Measurements from ENCODE around the gene COMTD1. TPM values are rescaled to one million over a fixed set of nuclear protein-coding genes. Genes with fewer than 3 reads are reported as not detected.

The COMTD1 gene
- total and polyA plus RNA-seq, 2 donors (not counting 3 experiments of a cell fraction or from before 2014, with no cell fraction given): 18.4 to 18.6 TPM

DNA sequence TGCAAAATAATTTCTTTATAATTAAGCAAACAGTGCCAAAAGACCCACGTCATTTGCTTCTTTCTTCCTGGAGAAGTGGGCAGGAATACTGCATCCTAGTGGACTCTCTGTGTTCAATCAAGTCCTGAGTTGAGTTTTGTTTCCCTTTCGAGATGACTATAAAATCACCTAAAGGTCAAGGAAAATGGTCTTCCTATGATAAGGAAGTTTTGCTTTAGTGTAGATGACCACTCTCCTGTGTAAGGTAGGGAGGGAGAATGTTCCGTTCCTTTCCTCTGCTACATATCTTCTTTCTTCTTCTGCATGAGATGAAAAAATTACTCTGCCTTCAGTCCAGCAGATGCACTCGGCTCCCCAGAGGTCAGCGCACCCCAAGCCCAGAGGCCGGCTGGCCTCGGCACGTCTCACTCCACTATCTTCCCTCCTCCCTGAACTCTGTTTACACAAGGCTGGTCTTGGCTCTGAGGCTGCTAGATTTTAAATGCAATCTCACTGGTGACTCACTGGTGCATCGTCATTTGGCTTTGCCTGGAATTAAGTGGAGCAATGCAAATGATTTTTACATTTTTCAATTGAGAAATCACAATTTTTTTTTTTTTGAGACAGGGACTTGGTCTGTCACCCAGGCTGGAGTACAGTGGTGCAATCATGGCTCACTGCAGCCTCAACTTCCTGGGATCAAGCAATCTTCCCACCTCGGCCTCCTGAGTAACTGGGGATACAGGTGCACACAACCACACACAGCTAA lies 43.8 kb downstream of the COMTD1 start:
- Histone ChIP-seq H4K20me1 (replicated peaks; ENCODE audit: control insufficient read depth, extremely low read depth, insufficient read depth, low read length) (no peaks in the 10 kb centered on the region), H3K4me1 (ENCODE audit: control insufficient read depth, extremely low read depth, insufficient read depth, low read length) (peaks cover 7% of the 10 kb centered on the region), H3K9me3 (replicated peaks; ENCODE audit: control insufficient read depth, insufficient read depth, low read length) (no peaks in the 10 kb centered on the region), H2AFZ (ENCODE audit: low read depth, low read length) (peak overlapping the region; percentile 62), H3K36me3 (ENCODE audit: control insufficient read depth in 2 of 2, extremely low read depth in 1 of 2, insufficient read depth in 2 of 2, low read length in 2 of 2) (peaks cover 0 to 2% of the 10 kb centered on the region in 2 experiments), H3K79me2 (ENCODE audit: control insufficient read depth, insufficient read depth, low read length) (no peaks in the 10 kb centered on the region), H3K9ac (replicated peaks; ENCODE audit: extremely low read depth, insufficient read depth, low read length) (peak overlapping the region; percentile 44), H3K27me3 (ENCODE audit: control insufficient read depth in 2 of 2, insufficient read depth in 2 of 2, low read length in 2 of 2) (no peaks in the 10 kb centered on the region), H3K9me1 (replicated peaks; ENCODE audit: control insufficient read depth, extremely low read depth, insufficient read depth, low read length) (no peaks in the 10 kb centered on the region), H3K4me3 (replicated peaks in 1 of 3; ENCODE audit: insufficient read depth in 1 of 3, low read depth in 1 of 3, low read length in 3 of 3) (peak overlapping the region in 1 of 3 experiments; percentile 18), H3K4me2 (ENCODE audit: insufficient read depth, low read length) (peak overlapping the region; percentile 63), H3K27ac (ENCODE audit: insufficient read depth, low read depth, low read length) (peak overlapping the region; percentile 69)
- dilution Hi-C loops (cut with MboI; ENCODE audit: extremely low pct_ligation_motif_present, low sequenced_read_pairs): no loop called here
- intact Hi-C loops (cut with micrococcal nuclease): no loop called here
- TF ChIP-seq FOS (IDR thresholded peaks at IDR 0.05; ENCODE audit: borderline replicate concordance, insufficient read depth, low read length) (peak; percentile 62), GATA2 (IDR thresholded peaks at IDR 0.05; ENCODE audit: insufficient read depth, insufficient read length, low read depth, low read length) (no peak), POLR2A (IDR thresholded peaks at IDR 0.05; ENCODE audit: low read depth, low read length) (no peak), JUN (IDR thresholded peaks at IDR 0.05; ENCODE audit: borderline replicate concordance, insufficient read depth, insufficient read length, low read depth) (peak; percentile 27), MAX (IDR thresholded peaks at IDR 0.05; ENCODE audit: insufficient read depth, insufficient read length) (no peak), MYC (IDR thresholded peaks at IDR 0.05; ENCODE audit: low read depth, low read length) (no peak), POLR2AphosphoS5 (IDR thresholded peaks at IDR 0.05; ENCODE audit: insufficient read depth, low read depth, low read length) (no peak), EZH2 (IDR thresholded peaks at IDR 0.05; ENCODE audit: borderline replicate concordance, low read depth, low read length, severe bottlenecking) (no peak)
- TF ChIP-seq, protein P1, sequence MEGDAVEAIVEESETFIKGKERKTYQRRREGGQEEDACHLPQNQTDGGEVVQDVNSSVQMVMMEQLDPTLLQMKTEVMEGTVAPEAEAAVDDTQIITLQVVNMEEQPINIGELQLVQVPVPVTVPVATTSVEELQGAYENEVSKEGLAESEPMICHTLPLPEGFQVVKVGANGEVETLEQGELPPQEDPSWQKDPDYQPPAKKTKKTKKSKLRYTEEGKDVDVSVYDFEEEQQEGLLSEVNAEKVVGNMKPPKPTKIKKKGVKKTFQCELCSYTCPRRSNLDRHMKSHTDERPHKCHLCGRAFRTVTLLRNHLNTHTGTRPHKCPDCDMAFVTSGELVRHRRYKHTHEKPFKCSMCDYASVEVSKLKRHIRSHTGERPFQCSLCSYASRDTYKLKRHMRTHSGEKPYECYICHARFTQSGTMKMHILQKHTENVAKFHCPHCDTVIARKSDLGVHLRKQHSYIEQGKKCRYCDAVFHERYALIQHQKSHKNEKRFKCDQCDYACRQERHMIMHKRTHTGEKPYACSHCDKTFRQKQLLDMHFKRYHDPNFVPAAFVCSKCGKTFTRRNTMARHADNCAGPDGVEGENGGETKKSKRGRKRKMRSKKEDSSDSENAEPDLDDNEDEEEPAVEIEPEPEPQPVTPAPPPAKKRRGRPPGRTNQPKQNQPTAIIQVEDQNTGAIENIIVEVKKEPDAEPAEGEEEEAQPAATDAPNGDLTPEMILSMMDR (IDR thresholded peaks at IDR 0.05; ENCODE audit: extremely low read depth in 1 of 2, insufficient read depth in 1 of 2, low read depth in 1 of 2, low read length in 2 of 2): peak in 1 of 2 donors; percentile 13
- BruUV-seq (replicated peaks): no TSS peak
- CTCF ChIA-PET: interaction anchor here (0.7 to 1.6 kb wide), 4 partner anchors 33 to 45 kb away, joined by 3 to 7 read pairs (median 6); partner anchors contain the start of gene COMTD1
- FAIRE-seq: peak; percentile 83
- DNase-seq (ENCODE audit: low read depth, low spot score): peak; percentile 64
- POLR2A ChIA-PET: interaction anchor here (0.6 kb wide), 1 partner anchor 20 kb away, joined by 3 read pairs; no protein-coding TSS in a partner anchor
